Measurements from ENCODE around the gene OTOP3. TPM values are rescaled to one million over a fixed set of nuclear protein-coding genes. Genes with fewer than 3 reads are reported as not detected.

Gene OTOP3
- total RNA-seq, 1 experiment from 2014 or later = not detected

GRCh38 chr17:74924250-74924948 is 11.3 kb upstream of the OTOP3 start, which contains the start of gene OTOP2:
OTOP2 (plus strand) TSS chr17:74924273; CDS start chr17:74924633, 360 bp downstream.
- no peaks in the 10 kb centered on the region for H3K36me3 ChIP-seq
- no peaks in the 10 kb centered on the region for H3K9me3 ChIP-seq
- no peak for DNase-seq
- H3K27me3 ChIP-seq = peaks cover 44% of the 10 kb centered on the region
- H3K4me3 ChIP-seq = peak within 1 kb of the TSS; percentile 36

- no peaks in the 10 kb centered on the region for H3K9me3 ChIP-seq
- no peak for DNase-seq
- H3K27me3 ChIP-seq = peaks cover 44% of the 10 kb centered on the region
- H3K36me3 ChIP-seq = no peaks in the 10 kb centered on the region
- no peak overlapping the region for H3K4me3 ChIP-seq
Observed at GRCh38 chr17:74925242-74925641, 10.5 kb upstream of the OTOP3 start.

- H3K27me3 ChIP-seq = peaks cover 31% of the 10 kb centered on the region
Observed at GRCh38 chr17:74928786-74929185, 6.9 kb upstream of the OTOP3 start.

GRCh38 chr17:74930535-74931036 is 5.1 kb upstream of the OTOP3 start:
- Histone ChIP-seq H3K4me3 (no peak overlapping the region), H3K27me3 (peaks cover 21% of the 10 kb centered on the region), H3K9me3 (no peaks in the 10 kb centered on the region), H3K36me3 (no peaks in the 10 kb centered on the region)
- DNase-seq = no peak

More at GRCh38 chr17:74928786-74929185, 6.9 kb upstream of the OTOP3 start:
- Histone ChIP-seq H3K9me3 (no peaks in the 10 kb centered on the region), H3K4me3 (no peak overlapping the region), H3K36me3 (no peaks in the 10 kb centered on the region)
- DNase-seq = no peak

- H3K36me3 ChIP-seq = no peaks in the 10 kb centered on the region
- no peak for DNase-seq
- no peak overlapping the region for H3K4me3 ChIP-seq
- H3K9me3 ChIP-seq = no peaks in the 10 kb centered on the region
- H3K27me3 ChIP-seq = peaks cover 40% of the 10 kb centered on the region
Observed at GRCh38 chr17:74935048-74935447, 650 bp upstream of the OTOP3 start.

GRCh38 chr17:74936470-74936799 is 737 bp downstream of the OTOP3 start:
- no peak for DNase-seq
- peaks cover 40% of the 10 kb centered on the region for H3K27me3 ChIP-seq
- H3K36me3 ChIP-seq = no peaks in the 10 kb centered on the region
- H3K4me3 ChIP-seq = no peak overlapping the region
- no peaks in the 10 kb centered on the region for H3K9me3 ChIP-seq

GRCh38 chr17:74937064-74938051 is 1.7 kb downstream of the OTOP3 start:
- H3K9me3 ChIP-seq = no peaks in the 10 kb centered on the region
- no peak overlapping the region for H3K4me3 ChIP-seq
- DNase-seq = no peak
- H3K27me3 ChIP-seq = peaks cover 45% of the 10 kb centered on the region
- H3K36me3 ChIP-seq = no peaks in the 10 kb centered on the region

- no peaks in the 10 kb centered on the region for H3K36me3 ChIP-seq
- H3K9me3 ChIP-seq = no peaks in the 10 kb centered on the region
- no peak for DNase-seq
- H3K4me3 ChIP-seq = no peak overlapping the region
- H3K27me3 ChIP-seq = peaks cover 55% of the 10 kb centered on the region
Observed at GRCh38 chr17:74938194-74938950, 2.7 kb downstream of the OTOP3 start.

GRCh38 chr17:74939534-74939933 is 3.8 kb downstream of the OTOP3 start:
- Histone ChIP-seq H3K9me3 (no peaks in the 10 kb centered on the region), H3K4me3 (no peak overlapping the region), H3K36me3 (no peaks in the 10 kb centered on the region), H3K27me3 (peaks cover 64% of the 10 kb centered on the region)
- DNase-seq = no peak

- no peaks in the 10 kb centered on the region for H3K36me3 ChIP-seq
- H3K9me3 ChIP-seq = no peaks in the 10 kb centered on the region
- no peak overlapping the region for H3K4me3 ChIP-seq
- H3K27me3 ChIP-seq = peaks cover 69% of the 10 kb centered on the region
- no peak for DNase-seq
Observed at GRCh38 chr17:74941128-74941725, 5.5 kb downstream of the OTOP3 start.

GRCh38 chr17:74943808-74944522 is 8.3 kb downstream of the OTOP3 start:
- peaks cover 54% of the 10 kb centered on the region for H3K27me3 ChIP-seq
- no peaks in the 10 kb centered on the region for H3K36me3 ChIP-seq
- no peaks in the 10 kb centered on the region for H3K9me3 ChIP-seq
- no peak for DNase-seq
- H3K4me3 ChIP-seq = no peak overlapping the region

GRCh38 chr17:74945543-74945942 is 9.8 kb downstream of the OTOP3 start:
- DNase-seq = no peak
- Histone ChIP-seq H3K36me3 (no peaks in the 10 kb centered on the region), H3K27me3 (peaks cover 48% of the 10 kb centered on the region), H3K4me3 (no peak overlapping the region), H3K9me3 (no peaks in the 10 kb centered on the region)

GRCh38 chr17:74946641-74947040 is 10.9 kb downstream of the OTOP3 start:
- no peak for DNase-seq
- Histone ChIP-seq H3K27me3 (peaks cover 50% of the 10 kb centered on the region), H3K9me3 (no peaks in the 10 kb centered on the region), H3K36me3 (no peaks in the 10 kb centered on the region), H3K4me3 (no peak overlapping the region)

GRCh38 chr17:74947041-74947754 is 11.5 kb downstream of the OTOP3 start:
- DNase-seq = no peak
- Histone ChIP-seq H3K36me3 (no peaks in the 10 kb centered on the region), H3K9me3 (no peaks in the 10 kb centered on the region), H3K4me3 (no peak overlapping the region), H3K27me3 (peaks cover 47% of the 10 kb centered on the region)

- no peak for DNase-seq
- Histone ChIP-seq H3K36me3 (no peaks in the 10 kb centered on the region), H3K9me3 (no peaks in the 10 kb centered on the region), H3K27me3 (peaks cover 23% of the 10 kb centered on the region), H3K4me3 (no peak overlapping the region)
Observed at GRCh38 chr17:74949455-74950115, 13.9 kb downstream of the OTOP3 start.

Measured in MG63 (cell line).